H1 (cell line): ENCODE data around the gene C2orf81. TPM values are rescaled to one million over a fixed set of nuclear protein-coding genes. Genes with fewer than 3 reads are reported as not detected.
A peak's percentile ranks its signal among the peaks of the same experiment; 100 is the strongest.

Experiments used
- CTCF ChIA-PET: fragments of 300-600 bp; sonication (Branson Sonifier 250); formaldehyde crosslinking; loops from one replicate; lab custom pipeline; 2021; ENCODE audit not compliant: partially characterized antibody; lab: Charles Lee
- POLR2A ChIA-PET: fragments of 300-600 bp; sonication (Branson Sonifier 250); formaldehyde crosslinking; loops from one replicate; lab custom pipeline; 2021; ENCODE audit warnings: inconsistent platforms; ENCODE audit not compliant: partially characterized antibody; lab: Charles Lee
- DNase-seq, 2 experiments: peaks; one replicate each; pipeline versions ENCODE4 v3.0.0 to v3.0.0-alpha.2; 2010 to 2022; ENCODE audit warnings: low spot score in 2 of 2, low read depth in 1 of 2, mixed read lengths in 1 of 2
- FAIRE-seq: peaks from 2 replicates; lab custom pipeline; 2011; peaks lifted over from hg19 to GRCh38; lab: Jason Lieb, UNC
- H2AFZ ChIP-seq: 2 replicates; pipeline ENCODE4 v1.8.1; 2012; ENCODE audit warnings: low read length, inconsistent platforms
- H2AK5ac ChIP-seq: 2 replicates; pipeline ENCODE4 v1.6.1; 2013; ENCODE audit warnings: low read depth, low read length
- H2BK120ac ChIP-seq: replicated peaks from 2 replicates; pipeline ENCODE3; 2013; ENCODE audit warnings: low read depth, low read length, inconsistent platforms
- H2BK12ac ChIP-seq: 2 replicates; pipeline ENCODE4 v1.6.1; 2013; ENCODE audit warnings: low read depth, low read length
- H2BK15ac ChIP-seq: 2 replicates; pipeline ENCODE4 v1.6.1; 2013; ENCODE audit warnings: low read length
- H2BK20ac ChIP-seq: 2 replicates; pipeline ENCODE4 v1.6.1; 2013; ENCODE audit warnings: low read length
- H2BK5ac ChIP-seq: 2 replicates; pipeline ENCODE4 v1.6.1; 2013; ENCODE audit warnings: low read depth, low read length
- H3K14ac ChIP-seq: 2 replicates; pipeline ENCODE4 v1.6.1; 2013; ENCODE audit warnings: inconsistent platforms; ENCODE audit not compliant: insufficient read length
- H3K18ac ChIP-seq: 2 replicates; pipeline ENCODE4 v1.6.1; 2013; ENCODE audit warnings: low read length; ENCODE audit errors: extremely low read depth
- H3K23ac ChIP-seq: 2 replicates; pipeline ENCODE4 v1.6.1; 2013; ENCODE audit warnings: inconsistent platforms; ENCODE audit not compliant: insufficient read length
- H3K23me2 ChIP-seq: 2 replicates; pipeline ENCODE4 v1.6.1; 2013; ENCODE audit warnings: low read depth, low read length
- H3K27ac ChIP-seq: 2 replicates; pipeline ENCODE4 v1.6.1; 2011; ENCODE audit warnings: low read depth, low read length, inconsistent platforms
- H3K27me3 ChIP-seq, 4 experiments: replicated peaks in 1 of 4; 1 replicate in 1 of 4; 2 replicates in 3 of 4; pipeline versions ENCODE4 v1.6.1 to v1.8.1; 2011 to 2013; ENCODE audit warnings: low read length in 3 of 4, mild to moderate bottlenecking in 3 of 4, inconsistent platforms in 2 of 4, mixed read lengths in 2 of 4, moderate library complexity in 1 of 4; ENCODE audit not compliant: control insufficient read depth in 3 of 4, insufficient read depth in 3 of 4; ENCODE audit errors: extremely low read depth in 1 of 4
- H3K36me3 ChIP-seq, 4 experiments: 2 replicates each; pipeline versions ENCODE4 v1.6.1 to v1.8.1; 2011 to 2013; ENCODE audit warnings: mild to moderate bottlenecking in 4 of 4, low read length in 3 of 4, moderate library complexity in 2 of 4, control low read depth in 1 of 4, inconsistent platforms in 1 of 4; ENCODE audit not compliant: insufficient read depth in 4 of 4, control insufficient read depth in 2 of 4
- H3K4ac ChIP-seq: replicated peaks from 2 replicates; pipeline ENCODE3; 2013; ENCODE audit warnings: low read length, low read depth, mixed read lengths, inconsistent platforms; ENCODE audit not compliant: insufficient read length
- H3K4me1 ChIP-seq, 4 experiments: replicated peaks in 1 of 4; 1 replicate in 1 of 4; 2 replicates in 3 of 4; pipeline versions ENCODE4 v1.6.1 to v1.8.1; 2011 to 2013; ENCODE audit warnings: low read length in 3 of 4, inconsistent platforms in 2 of 4, mixed read lengths in 1 of 4; ENCODE audit not compliant: insufficient read depth in 4 of 4, control insufficient read depth in 3 of 4
- H3K4me2 ChIP-seq, 2 experiments: 2 replicates each; pipeline versions ENCODE4 v1.6.1 to v1.8.1; 2011 to 2013; ENCODE audit warnings: low read depth in 2 of 2, low read length in 2 of 2, control low read depth in 1 of 2, inconsistent platforms in 1 of 2, mild to moderate bottlenecking in 1 of 2; ENCODE audit not compliant: insufficient read depth in 1 of 2
- H3K4me3 ChIP-seq, 4 experiments: fragments of 200-600, 300-600 bp in 1 of 4; sonication (generic), shearing (Covaris generic), sonication (Bioruptor Twin) in 1 of 4; 2 replicates each; pipeline versions ENCODE4 v1.5.1 to v1.8.1; 2011 to 2016; ENCODE audit warnings: low read length in 4 of 4, low read depth in 3 of 4, control low read depth in 2 of 4, inconsistent platforms in 2 of 4, mild to moderate bottlenecking in 2 of 4, mixed read lengths in 1 of 4, moderate library complexity in 1 of 4; ENCODE audit not compliant: insufficient read depth in 2 of 4; ENCODE audit errors: extremely low read depth in 1 of 4
- H3K56ac ChIP-seq: replicated peaks from 2 replicates; pipeline ENCODE3; 2013; ENCODE audit warnings: low read depth, mild to moderate bottlenecking, mixed read lengths, low read length, inconsistent platforms; ENCODE audit not compliant: insufficient read length
- H3K79me1 ChIP-seq: 2 replicates; pipeline ENCODE4 v1.6.1; 2013; ENCODE audit warnings: low read depth, low read length, control low read depth
- H3K79me2 ChIP-seq, 2 experiments: 2 replicates each; pipeline versions ENCODE4 v1.6.1 to v1.8.1; 2012 to 2013; ENCODE audit warnings: low read length in 2 of 2, mild to moderate bottlenecking in 2 of 2, inconsistent platforms in 1 of 2; ENCODE audit not compliant: insufficient read depth in 2 of 2, control insufficient read depth in 1 of 2
- H3K9ac ChIP-seq, 4 experiments: replicated peaks in 1 of 4; 1 replicate in 1 of 4; 2 replicates in 3 of 4; pipeline versions ENCODE4 v1.6.1 to v1.8.1; 2011 to 2013; ENCODE audit warnings: low read depth in 3 of 4, low read length in 3 of 4, control low read depth in 2 of 4, mild to moderate bottlenecking in 2 of 4, moderate library complexity in 2 of 4, inconsistent platforms in 1 of 4; ENCODE audit errors: extremely low read depth in 1 of 4
- H3K9me3 ChIP-seq, 2 experiments: 2 replicates each; pipeline versions ENCODE4 v1.6.1 to v1.8.1; 2012 to 2013; ENCODE audit warnings: mild to moderate bottlenecking in 2 of 2, moderate library complexity in 2 of 2, control low read depth in 1 of 2, inconsistent platforms in 1 of 2, low read depth in 1 of 2, low read length in 1 of 2, mixed read lengths in 1 of 2; ENCODE audit not compliant: insufficient read depth in 2 of 2
- H4K20me1 ChIP-seq, 2 experiments: replicated peaks in 1 of 2; 2 replicates each; pipeline versions ENCODE3 to v1.8.1; 2011 to 2013; ENCODE audit warnings: inconsistent platforms in 2 of 2, low read length in 2 of 2, mild to moderate bottlenecking in 1 of 2; ENCODE audit not compliant: insufficient read depth in 2 of 2, control insufficient read depth in 1 of 2
- H4K5ac ChIP-seq: 2 replicates; pipeline ENCODE4 v1.6.1; 2013; ENCODE audit warnings: low read length, low read depth, mixed read lengths, inconsistent platforms; ENCODE audit not compliant: insufficient read length
- H4K8ac ChIP-seq: 2 replicates; pipeline ENCODE4 v1.8.0; 2013; ENCODE audit warnings: mild to moderate bottlenecking, moderate library complexity, low read length, inconsistent platforms; ENCODE audit not compliant: insufficient read depth; ENCODE audit errors: extremely low read depth
- H4K91ac ChIP-seq: replicated peaks from 2 replicates; pipeline ENCODE3; 2013; ENCODE audit warnings: low read length, mixed read lengths, inconsistent platforms; ENCODE audit not compliant: insufficient read length
- CREB1 ChIP-seq: IDR thresholded peaks from 2 replicates; pipeline ENCODE4 v1.6.1; 2012; ENCODE audit warnings: inconsistent platforms
- EGR1 ChIP-seq: IDR thresholded peaks from 2 replicates; pipeline ENCODE4 v1.6.1; 2011; ENCODE audit warnings: low read depth, low read length, borderline replicate concordance
- GABPA ChIP-seq: IDR thresholded peaks from 2 replicates; pipeline ENCODE4 v1.6.1; 2011; ENCODE audit warnings: mild to moderate bottlenecking, low read length, moderate library complexity, borderline replicate concordance; ENCODE audit not compliant: insufficient read depth
- PHF8 ChIP-seq: fragments of 200-600 bp; sonication (generic); conservative IDR thresholded peaks from 2 replicates; pipeline ENCODE4 v1.7.1; 2012; ENCODE audit warnings: low read depth, mild to moderate bottlenecking, inconsistent platforms, low read length, moderate library complexity
- POLR2A ChIP-seq, 2 experiments: IDR thresholded peaks; 1 replicate in 1 of 2; 2 replicates in 1 of 2; pipeline ENCODE4 v1.6.1; 2011; ENCODE audit warnings: low read depth in 2 of 2, low read length in 2 of 2, mild to moderate bottlenecking in 2 of 2; ENCODE audit errors: control extremely low read depth in 1 of 2
- POLR2AphosphoS5 ChIP-seq: IDR thresholded peaks from 2 replicates; pipeline ENCODE4 v1.6.1; 2011; ENCODE audit warnings: low read depth, low read length
- RBBP5 ChIP-seq: IDR thresholded peaks from 2 replicates; pipeline ENCODE4 v1.7.1; 2012; ENCODE audit warnings: low read depth, mild to moderate bottlenecking, inconsistent platforms, low read length, moderate library complexity, borderline replicate concordance
- SIX5 ChIP-seq: IDR thresholded peaks from 2 replicates; pipeline ENCODE4 v1.6.1; 2011; ENCODE audit warnings: mild to moderate bottlenecking, low read depth, low read length
- SUZ12 ChIP-seq: fragments of 200-600 bp; sonication (generic); IDR thresholded peaks from 2 replicates; pipeline ENCODE4 v1.6.1; 2012; ENCODE audit warnings: mild to moderate bottlenecking, inconsistent platforms, low read length, moderate library complexity, mixed read lengths
- YY1 ChIP-seq: IDR thresholded peaks from 2 replicates; pipeline ENCODE4 v1.6.1; 2011; ENCODE audit warnings: low read depth, mild to moderate bottlenecking, low read length
- WGBS, 2 experiments: shearing (Covaris generic) in 1 of 2; methylation state at CpG; one replicate each; pipeline versions ENCODE4 v1.1.6 to v1.1.7; 2013 to 2015; ENCODE audit warnings: low lambda C conversion rate in 2 of 2, mixed read lengths in 2 of 2, inconsistent platforms in 1 of 2, low coverage in 1 of 2, missing lambda C conversion rate in 1 of 2; ENCODE audit not compliant: insufficient replicate concordance in 2 of 2, insufficient coverage in 1 of 2, insufficient read length in 1 of 2; ENCODE audit errors: extremely low coverage in 1 of 2, missing lambda C conversion rate in 1 of 2; 5-methylcytosine and 5-hydroxymethylcytosine counted together
- polyA plus RNA-seq, 7 experiments: library from polyadenylated mRNA; depleted of rRNA in 3 of 7; stranded (reverse) in 5 of 7; unstranded in 2 of 7; fragments of >200 nt in 5 of 7; fragments of 200-250 nt in 2 of 7; gene quantifications; 1 replicate in 5 of 7; 2 replicates in 1 of 7; 4 replicates in 1 of 7; pipeline versions ENCODE4 v1.2.1 to v1.2.3, GENCODE V29; 2011 to 2013; ENCODE audit warnings: missing spikeins in 2 of 7, mixed read lengths in 2 of 7
- total RNA-seq: library from RNA; stranded (reverse); fragmentation: NEBNext Ultra II Directional; extraction: Animal tissue kit (Norgen Biotek cat#: 25700); gene quantifications from 2 replicates; pipeline ENCODE4 v1.2.1, GENCODE V29; 2021
- TF ChIP-seq, protein P1 (sequence below): IDR thresholded peaks from 2 replicates; pipeline ENCODE4 v1.6.1; 2011; ENCODE audit warnings: low read depth, mild to moderate bottlenecking, low read length; ENCODE audit not compliant: insufficient read depth

The C2orf81 gene
- total and polyA plus RNA-seq, 2 of the 8 experiments (the other 6 are each of a cell fraction or from before 2014, with no cell fraction given), result 1.6 to 3.3 TPM

DNA sequence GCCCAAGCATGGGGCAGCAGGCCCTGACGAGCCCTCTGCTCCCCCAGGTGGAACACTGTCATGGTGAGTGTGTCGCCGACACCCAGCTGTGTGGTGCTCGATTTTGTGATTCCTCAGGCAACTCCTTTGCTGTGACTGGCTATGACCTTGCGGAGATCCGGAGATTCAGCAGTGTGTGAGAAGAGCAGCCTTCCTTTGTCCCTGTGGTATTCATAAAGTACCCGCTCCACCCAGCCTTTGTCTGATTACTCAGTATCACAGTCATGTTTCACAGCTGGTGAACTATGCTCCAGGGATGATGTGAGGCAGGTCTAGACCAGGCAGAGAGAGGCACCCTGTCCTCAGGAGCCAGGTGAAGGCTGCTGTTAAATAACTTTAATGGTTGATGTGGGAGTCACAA is 4.1 kb upstream of the C2orf81 start:
- Histone ChIP-seq H2BK15ac (no peak overlapping the region), H3K79me1 (peaks cover 4% of the 10 kb centered on the region; the same call in 1 of the 2 replicates), H2BK20ac (no peak overlapping the region), H3K36me3 (peaks cover 13 to 60% (median 44%) of the 10 kb centered on the region in 4 experiments; a peak in 7 of 8 replicates), H3K4me1 (peaks cover 0 to 5% (median 3%) of the 10 kb centered on the region in 4 experiments; a peak in 3 of 7 replicates), H4K8ac (no peak overlapping the region), H3K4me3 (no peak overlapping the region), H3K27me3 (0 out of 7 replicates have a peak, but pooled peaks cover 0 to 2% (median 0%) of the 10 kb centered on the region in 4 experiments), H2AK5ac (no peak overlapping the region), H3K18ac (no peak overlapping the region), H3K27ac (no peak overlapping the region), H3K79me2 (no peaks in the 10 kb centered on the region), H3K4me2 (no peak overlapping the region), H2BK120ac (no peak overlapping the region), H3K56ac (no peak overlapping the region), H3K23ac (no peak overlapping the region), H4K91ac (no peak overlapping the region), H3K9ac (no peak overlapping the region), H3K9me3 (no peaks in the 10 kb centered on the region), H3K14ac (no peak overlapping the region), H3K4ac (no peak overlapping the region), H4K5ac (no peak overlapping the region), H2BK5ac (no peak overlapping the region), H4K20me1 (peaks cover 4 to 18% of the 10 kb centered on the region in 2 experiments), H2AFZ (no peak overlapping the region), H2BK12ac (no peak overlapping the region), H3K23me2 (peaks cover 10% of the 10 kb centered on the region)
- DNase-seq (no peak), FAIRE-seq (no peak)
- ChIA-PET CTCF (interaction anchor here (0.6 to 0.9 kb wide), 3 partner anchors 13 to 47 kb away, joined by 3 read pairs; partner anchors contain the start of gene MRPL53), POLR2A (interaction anchor here (0.6 to 5.5 kb wide), 6 partner anchors 11 to 78 kb away, joined by 3 to 42 read pairs (median 6); partner anchors contain the start of gene MRPL53)
- 89% methylated on average over 7 of the region's 7 CpGs; no CpG with 5 or more reads in 1 of the 2 experiments for WGBS, 2 experiments
- TF ChIP-seq SUZ12 (no peak), POLR2A (IDR thresholded peaks at IDR 0.05; ENCODE audit: control extremely low read depth in 1 of 2, low read depth in 2 of 2, low read length in 2 of 2) (peak in 1 of 2 experiments; percentile 48; a peak in 1 of 3 replicates), PHF8 (no peak), POLR2AphosphoS5 (peak; percentile 43), CREB1 (no peak), EGR1 (no peak), GABPA (no peak), YY1 (no peak), RBBP5 (no peak), SIX5 (no peak)
- TF ChIP-seq, protein P1, sequence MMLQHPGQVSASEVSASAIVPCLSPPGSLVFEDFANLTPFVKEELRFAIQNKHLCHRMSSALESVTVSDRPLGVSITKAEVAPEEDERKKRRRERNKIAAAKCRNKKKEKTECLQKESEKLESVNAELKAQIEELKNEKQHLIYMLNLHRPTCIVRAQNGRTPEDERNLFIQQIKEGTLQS, result no peak
